NCI-H1417 (cell line): ENCODE results near the gene CSNK1A1.
"Not testable (repeated sequence)": the region's sequence is repeated elsewhere in the genome, so short reads cannot be mapped to it uniquely, and the experiment has no call there.

ENCODE experiments used
- DNase-seq, 3 experiments: peaks; one replicate each; lab custom pipeline; 2025; lab: John Stamatoyannopoulos, UW

CSNK1A1 gene

DNA sequence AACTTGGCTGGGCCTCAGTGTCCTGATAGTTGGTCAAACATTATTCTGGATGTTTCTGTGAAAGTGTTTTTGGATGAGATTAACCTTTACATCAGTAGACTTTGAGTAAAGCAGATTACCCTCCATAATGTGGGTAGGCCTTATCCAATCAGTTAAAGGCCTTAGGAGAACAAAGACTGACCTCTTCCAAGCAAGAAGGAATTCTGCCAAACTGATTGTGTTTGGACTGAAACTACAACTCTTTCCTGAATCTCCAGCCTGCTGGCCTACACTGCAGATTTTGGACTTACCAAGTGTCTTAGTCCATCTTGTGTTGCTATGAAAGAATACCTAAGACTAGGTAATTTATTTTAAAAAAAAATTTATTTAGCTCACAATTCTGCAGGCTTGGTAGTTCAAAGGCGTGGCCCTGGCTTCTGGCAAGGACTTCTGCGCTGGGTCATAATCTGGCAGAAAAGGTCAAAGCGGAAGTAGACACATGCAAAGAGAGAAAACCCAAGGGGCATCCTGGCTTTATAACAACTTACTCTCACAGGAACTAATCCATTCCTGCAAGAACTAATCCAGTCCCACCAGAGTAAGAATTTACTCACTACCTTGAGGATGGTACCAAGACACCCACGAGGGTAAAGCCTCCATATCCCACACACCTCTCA is 21.5 kb upstream of the CSNK1A1 start:
- DNase-seq, result no peak

DNA sequence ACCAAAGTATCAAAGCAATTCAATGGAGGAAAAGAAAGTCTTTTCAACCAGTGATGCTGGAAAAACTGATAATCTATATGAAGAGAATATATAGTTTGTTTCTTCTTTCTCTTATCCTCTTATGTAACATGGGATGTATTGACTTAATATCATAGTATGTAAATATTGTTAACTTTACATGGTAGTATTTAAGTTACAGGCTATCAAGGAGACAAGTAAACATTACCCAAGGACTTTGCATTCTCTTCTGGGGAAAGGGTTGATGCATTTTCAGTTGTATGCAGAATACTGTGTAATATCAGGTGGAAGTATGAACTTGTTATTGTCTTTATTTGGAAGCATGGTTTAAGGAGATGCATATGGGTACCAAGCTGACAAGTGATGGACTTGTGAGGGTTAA is 20.9 kb upstream of the CSNK1A1 start:
- no peak for DNase-seq

DNA sequence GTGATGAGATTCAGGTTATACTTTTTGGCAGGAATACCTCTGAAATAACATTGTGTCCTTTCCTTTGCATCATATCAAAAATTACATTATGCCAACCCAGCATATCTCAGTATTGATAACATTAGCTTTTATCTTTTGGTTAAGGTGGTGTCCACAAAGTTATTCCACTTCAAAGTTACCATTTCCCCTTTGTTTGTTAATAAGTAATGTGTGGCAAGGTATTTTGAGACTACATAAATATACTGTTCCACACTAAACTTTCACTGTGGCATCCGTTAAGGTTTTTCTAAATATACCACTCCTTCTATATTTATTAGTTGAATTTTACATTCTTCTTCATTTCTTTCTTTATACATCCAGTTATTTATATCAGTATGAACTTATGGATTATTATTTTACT is 16.0 kb upstream of the CSNK1A1 start:
- DNase-seq, result no peak

DNA sequence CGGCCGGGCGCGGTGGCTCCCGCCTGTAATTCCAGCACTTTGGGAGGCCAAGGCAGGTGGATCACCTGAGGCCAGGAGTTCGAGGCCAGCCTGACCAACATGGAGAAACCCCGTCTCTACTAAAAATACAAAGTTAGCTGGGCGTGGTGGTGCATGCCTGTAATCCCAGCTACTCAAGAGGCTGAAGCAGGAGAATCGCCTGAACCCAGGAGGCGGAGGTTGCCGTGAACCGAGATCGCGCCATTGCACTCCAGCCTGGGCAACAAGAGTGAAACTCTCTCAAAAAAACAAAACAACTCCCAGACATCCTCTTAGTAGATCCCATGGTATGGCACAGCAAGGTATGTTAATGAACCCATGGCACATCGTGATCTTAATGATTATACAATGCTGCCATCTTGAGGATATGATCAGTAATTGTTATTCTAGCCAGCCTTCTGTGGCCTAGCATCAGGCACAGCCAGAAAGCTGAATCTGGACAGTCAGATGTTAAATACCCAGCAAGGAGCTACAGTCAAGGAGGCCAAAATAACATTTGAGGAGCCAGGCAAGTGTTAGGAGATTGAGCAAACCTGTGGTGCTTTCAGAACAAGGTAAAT is 13.4 kb upstream of the CSNK1A1 start:
- peak; percentile 35 to 76 (median 70) for DNase-seq

DNA sequence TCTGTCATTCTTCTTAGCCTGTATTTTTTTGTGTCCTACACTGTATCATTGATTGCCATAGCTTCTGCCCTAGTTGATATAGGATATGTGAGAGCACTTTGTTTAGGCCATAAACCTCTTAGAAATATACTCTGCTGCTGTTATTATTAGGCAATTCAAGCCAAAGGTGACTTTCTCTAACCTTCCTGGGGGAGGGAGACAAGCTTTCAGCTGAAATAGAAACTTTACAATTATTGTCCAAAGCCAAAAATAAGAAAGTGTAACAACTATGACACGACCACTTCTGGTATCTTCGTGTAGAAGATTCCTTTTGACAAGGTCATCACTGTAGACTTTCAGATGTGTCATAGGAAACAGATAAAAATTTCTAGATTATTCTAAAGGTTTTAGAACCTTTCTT is 12.2 kb upstream of the CSNK1A1 start:
- DNase-seq, result no peak

DNA sequence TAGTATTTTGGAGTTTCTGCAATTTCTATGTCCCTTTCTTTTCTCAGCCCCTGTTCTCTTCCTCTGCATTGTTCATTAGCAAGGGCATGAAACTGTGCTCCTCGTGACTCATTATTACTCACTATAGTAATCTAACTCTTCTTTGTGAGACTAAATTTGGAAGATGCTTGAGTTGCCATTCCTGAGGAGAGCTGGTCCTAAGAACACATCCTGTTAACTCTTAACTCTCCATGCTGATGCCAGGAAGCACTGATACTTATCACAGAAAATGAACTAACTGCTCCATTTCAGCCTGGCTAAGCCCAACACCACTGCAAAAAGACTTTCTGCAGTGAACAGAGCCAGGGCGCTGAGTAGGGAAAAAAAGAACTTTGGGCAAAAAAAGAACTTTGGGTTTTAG is 10.6 kb upstream of the CSNK1A1 start:
- DNase-seq, result no peak

DNA sequence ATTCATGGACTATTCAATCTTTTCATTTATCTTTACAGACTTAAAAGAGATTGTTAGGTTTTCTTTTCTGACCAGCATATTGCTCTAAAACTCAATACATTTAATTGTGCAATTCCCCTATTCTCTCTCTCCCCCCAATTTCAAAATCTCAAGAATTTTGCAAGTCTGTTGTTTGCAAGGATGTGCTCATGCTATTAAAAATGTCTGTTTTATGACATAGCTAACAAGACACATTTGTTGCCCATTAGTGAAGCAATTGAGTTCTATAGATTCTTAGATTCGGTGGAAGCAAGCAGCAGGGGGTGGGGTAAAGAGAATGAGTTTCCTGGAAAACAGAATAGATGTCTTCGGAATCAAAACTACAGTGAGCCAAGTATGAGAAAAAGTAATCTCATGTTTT is 8.5 kb upstream of the CSNK1A1 start:
- no peak for DNase-seq

DNA sequence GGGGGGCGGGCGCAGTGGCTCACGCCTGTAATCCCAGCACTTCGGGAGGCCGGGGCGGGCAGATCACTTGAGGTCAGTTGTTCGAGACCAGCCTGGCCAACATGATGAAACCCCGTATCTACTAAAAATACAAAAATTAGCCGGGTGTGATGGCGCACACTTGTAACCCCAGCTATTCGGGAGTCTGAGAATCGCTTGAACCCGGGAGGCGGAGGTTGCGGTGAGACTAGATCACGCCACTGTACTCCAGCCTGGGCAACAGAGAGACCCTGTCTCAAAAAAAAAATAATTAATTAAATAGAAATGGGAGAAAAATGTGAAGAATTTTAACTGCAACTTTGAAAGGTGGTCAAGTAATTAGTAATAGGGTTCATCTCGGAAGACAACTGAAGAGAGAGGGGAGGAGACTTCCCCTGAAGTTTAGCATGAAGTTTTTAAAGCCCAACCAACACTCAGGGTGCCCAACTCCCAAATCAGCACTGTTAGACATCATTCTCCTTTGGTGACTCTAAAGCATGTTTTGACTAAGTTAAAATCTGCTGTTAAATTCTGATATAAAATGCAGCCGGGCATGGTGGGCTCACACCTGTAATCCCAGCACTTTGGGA is 1.4 kb upstream of the CSNK1A1 start:
- DNase-seq, result no peak

DNA sequence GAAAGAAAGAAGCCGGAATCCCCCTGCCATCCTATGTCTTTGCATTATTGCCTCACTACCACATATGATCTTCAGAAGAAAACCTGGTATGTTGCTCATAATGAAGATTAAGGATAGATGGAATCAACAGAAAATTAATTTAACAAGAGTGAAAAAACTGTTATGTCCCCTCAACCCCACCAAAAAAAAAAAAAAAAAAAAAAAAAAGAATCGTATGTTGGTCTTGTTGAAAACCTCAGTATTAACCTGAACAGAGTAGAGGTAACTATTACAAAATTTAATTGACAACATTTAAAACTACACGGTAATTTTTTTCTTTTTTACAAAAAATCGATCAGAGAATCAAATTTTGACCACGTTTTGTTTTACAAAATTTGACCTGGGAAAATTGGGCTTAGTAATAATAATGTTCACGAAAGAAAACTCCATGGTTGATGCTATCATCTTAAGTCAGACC is 827 bp upstream of the CSNK1A1 start:
- no peak for DNase-seq

DNA sequence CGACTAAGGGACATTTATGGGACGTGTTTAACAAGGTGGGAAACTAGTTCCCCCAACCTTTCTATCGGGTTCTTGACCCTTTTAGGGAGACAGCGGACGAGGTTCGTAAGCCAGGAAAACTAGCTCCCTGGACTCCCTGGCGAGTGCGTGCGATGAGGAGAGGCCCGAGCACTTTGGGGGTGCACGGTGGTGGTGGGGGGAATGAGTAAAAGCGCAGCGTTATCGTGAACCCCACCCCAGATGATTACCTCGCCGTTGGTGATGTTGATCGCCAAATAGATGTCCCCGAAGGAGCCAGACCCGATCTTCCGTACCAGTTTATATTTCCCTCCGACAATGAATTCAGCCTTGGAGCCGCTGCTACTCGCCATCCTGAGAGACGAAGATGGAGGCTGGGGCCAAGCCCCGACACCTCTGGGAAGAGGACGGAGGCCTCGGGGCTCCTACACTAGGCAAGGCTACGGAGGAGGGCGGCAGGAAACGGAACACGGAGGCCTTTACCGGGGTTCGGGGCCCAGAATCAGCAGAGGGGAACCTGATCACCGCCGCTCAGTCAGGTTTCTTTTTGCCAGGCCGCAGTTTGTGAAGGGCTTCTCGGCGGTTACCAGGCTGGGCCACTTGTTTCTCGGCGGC is 529 bp downstream of the CSNK1A1 start:
- peak in 2 of 3 experiments; percentile 36 to 44 for DNase-seq

DNA sequence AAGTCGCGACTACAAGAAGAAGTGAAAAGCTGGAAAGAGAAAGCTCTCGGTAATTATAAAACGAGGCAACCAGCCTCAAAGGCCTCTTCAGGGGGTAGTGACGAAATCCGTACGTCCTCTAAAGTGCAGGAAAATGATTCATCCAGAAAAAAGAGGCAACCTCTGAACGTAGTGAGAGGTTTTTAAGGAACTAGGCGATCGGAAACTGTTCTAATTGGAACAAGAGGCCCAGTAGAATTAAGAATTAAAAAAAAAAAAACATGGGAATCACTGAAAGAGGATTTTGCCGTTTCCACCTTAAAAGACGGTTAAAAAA is 1.0 kb downstream of the CSNK1A1 start:
- no peak for DNase-seq

DNA sequence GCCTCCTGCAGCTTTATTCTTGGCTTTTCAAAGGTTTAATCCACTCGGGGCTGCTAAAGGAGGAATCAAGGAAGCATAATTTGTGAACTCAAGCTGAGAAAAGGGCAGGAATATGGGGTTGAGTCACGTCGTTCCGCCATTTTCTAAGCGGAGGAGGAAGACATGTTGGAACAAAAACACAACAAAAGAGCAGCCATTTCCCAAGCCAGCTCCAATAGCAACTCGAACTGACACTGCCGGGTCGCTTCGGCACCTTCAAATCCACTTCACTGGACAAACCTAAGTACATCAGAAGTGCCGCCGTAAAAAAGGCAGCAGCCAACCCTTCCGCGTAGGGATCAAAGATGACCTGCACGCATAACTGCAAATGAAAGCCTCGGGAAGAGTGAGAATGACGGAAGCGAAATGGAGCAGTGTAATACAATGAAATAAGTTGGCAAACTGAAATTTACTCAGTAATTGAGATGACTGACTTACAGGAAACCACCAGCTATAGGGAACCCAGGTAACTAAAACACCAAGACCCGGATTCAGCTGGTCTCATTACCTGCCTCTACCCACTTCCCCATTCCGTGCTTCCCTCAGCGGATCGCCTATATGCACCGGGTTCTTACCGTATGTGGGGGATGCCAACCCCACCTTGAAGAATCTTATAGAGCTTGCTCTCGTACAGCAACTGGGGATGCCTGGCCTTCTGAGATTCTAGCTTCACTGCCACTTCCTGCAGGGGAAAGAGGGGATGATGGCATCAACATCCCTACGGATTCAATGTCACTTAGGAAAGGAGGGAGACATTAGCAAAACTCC is 1.6 kb downstream of the CSNK1A1 start:
- DNase-seq, result peak; percentile 19 to 64 (median 49)

DNA sequence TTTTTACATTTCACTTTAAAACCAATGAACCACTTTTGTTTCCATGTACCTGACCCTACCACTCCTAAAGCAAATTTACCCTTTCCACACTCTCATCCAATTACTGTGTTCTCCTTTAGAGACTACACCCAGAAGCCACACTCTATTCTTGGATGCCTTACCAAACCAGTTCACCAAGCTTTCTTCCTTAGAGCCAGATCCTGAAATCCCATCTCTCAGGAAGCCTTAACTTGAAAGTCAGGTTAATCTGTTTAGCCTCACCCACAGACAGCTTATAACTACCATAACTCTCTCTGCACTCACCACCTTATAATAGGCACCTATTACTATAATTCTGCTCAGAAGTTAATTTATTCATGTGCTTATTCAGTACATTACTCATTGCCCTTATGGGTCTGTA is 4.3 kb downstream of the CSNK1A1 start:
- peak in 2 of 3 experiments; percentile 6 to 49 for DNase-seq

DNA sequence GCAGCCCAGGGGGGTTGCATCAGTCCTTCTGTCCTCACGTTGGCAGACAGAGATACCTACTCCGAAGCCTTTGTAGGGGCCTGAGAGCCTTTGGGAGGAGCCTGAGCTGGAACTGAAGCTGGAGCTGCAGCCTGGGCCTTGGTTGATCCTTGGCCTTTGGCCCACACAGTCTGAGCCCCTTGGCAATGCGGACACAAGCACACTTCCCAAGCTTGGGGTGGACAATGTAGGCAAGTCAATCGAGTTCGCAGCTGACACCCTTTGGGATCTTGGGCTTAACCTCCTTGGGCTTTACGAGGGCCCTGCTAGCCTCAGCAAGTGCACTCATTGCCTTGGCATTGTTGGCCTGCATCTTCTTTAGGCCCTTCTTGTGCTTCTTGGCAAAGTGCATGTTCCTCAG is 5.9 kb downstream of the CSNK1A1 start:
- no peak for DNase-seq

DNA sequence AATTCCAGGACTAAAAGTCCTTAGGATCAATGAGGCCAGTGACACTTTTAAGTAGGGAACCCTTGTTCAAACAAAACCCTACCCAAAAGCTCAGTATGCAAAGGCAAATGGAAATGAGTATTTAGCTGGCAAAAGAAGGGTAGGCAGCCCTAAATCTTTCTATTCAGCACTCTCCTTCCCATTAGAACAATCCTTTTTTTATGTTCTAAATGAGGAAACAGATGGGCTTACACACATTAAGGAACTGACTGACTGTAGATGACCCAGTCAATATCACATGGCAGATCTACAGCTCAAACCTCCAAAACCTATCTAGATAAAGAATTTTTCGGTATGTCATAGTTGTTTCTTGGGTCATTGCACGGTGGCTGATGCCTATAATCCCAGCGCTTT is 7.2 kb downstream of the CSNK1A1 start:
- DNase-seq, result no peak

DNA sequence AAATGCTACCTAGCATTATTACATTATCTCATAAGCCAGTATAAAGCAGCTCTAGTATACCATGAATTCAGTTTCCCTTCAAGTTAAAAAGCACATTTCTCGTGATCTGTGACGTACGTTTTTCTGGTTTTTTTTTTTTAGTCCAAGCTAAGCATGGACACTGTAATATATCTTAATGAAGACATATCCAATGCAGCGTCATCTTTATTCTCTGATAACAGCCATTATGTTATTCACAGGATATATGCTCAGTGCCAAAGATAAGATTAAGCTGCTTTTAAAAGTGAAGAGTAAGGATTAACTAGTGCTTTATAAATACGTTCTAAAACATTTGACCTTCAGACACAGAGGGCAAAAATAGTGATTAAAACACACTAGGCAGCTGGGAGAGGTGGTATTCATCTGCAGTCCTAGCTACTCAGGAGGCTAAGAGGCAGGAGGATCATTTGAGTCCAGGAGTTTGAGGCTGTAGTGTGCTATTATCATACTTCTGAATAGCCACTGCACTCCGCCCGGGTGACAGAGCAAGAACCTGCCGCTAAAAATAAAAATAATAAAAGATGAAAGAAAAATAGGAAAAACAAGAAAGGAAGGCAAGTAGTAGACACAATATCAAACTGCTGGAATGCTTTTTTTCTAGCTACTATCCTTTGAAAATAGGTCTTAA is 7.7 kb downstream of the CSNK1A1 start:
- no peak for DNase-seq

DNA sequence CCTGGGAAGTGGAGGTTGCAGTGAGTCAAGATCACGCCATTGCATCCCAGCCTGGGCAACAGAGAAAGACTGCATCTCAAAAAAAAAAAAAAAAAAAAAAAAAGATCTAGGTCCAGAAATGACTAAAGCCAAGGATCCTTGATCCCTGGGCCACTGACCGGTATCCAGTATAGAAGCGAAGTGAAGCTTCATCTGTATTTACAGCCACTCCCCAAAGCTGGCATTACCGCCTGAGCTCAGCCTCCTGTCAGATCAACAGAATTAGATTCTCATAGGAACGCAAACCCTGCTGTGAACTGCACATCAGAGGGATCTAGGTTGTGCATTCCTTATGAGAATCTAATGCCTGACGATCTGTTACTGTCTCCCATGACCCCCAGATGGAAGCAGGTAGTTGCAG is 9.3 kb downstream of the CSNK1A1 start:
- no peak for DNase-seq

DNA sequence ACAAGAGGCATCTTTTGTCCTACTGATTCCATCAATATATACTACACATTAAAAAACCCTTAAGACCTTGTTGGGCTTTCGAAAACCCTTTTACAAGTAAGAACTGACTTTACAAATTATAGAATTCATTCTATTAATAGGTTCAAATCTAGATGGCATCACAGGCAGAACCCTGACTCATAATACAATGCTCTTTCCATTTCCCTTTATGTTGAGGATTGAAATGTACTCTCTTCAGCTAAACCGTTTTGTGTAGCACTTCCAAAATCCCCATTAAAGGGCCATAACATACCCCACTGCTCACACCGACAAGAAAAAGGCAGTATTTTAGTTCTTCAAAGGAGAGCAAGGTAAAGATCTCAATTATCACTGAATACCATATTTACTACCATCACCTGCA is 11.2 kb downstream of the CSNK1A1 start:
- DNase-seq, result no peak

DNA sequence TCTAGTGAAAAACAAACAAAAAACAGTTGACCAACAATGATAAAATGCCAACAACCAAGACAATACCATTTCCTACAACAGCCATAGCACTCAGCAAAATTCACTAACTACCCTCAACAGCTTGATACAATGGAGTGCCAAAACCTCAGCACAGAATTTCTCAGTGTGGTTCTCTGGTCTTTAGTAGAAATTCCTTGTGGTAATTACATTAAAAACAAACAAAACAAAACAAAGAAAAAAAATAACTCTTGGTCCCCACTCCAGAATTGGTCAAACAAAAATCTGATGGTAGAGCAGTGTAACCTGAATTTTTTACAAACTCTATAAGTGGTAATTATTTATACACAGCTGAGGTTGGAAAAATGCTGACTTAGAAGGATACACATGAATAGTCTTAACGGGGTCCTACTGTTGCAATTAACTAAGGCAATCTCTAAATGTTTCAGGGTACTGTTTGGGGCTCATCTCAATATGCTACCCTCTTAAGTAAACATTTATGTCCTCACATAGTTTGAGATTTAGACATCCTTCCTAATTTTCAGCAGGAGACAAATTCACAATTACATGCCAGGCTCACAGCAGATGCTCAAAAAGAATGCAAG is 13.8 kb downstream of the CSNK1A1 start:
- DNase-seq, result no peak

DNA sequence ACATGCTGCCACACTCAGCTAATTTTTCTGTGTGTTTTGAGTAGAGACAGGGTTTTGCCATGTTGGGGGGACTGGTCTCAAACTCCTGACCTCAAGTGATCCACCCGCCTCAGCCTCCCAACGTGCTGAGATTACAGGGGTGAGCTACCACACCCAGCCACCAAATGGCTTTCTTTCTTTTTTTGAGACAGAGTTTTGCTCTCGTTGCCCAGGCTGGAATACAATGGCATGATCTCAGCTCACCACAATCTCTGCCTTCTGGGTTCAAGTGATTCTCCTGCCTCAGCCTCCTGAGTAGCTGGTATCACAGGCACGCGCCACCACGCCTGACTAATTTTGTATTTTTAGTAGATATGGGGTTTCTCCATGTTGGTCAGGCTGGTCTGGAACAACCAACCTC is 15.5 kb downstream of the CSNK1A1 start:
- DNase-seq, result not testable (repeated sequence)

DNA sequence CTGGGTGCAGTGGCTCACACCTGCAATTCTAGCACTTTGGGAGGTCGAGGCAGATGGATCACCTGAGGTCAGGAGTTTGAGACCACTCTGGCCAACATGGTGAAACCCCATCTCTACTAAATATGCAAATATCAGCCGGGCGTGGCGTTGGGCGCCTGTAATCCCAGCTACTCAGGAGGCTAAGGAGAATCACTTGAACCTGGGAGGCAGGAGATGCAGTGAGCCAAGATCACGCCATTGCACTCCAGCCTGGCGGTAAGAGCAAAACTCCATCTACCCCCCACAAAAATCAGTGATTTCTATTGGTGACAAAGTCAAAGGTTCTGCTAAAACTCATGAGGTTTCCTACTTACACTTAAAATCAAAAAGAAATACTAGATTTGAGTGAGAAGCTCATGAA is 18.8 kb downstream of the CSNK1A1 start:
- DNase-seq, result no peak

DNA sequence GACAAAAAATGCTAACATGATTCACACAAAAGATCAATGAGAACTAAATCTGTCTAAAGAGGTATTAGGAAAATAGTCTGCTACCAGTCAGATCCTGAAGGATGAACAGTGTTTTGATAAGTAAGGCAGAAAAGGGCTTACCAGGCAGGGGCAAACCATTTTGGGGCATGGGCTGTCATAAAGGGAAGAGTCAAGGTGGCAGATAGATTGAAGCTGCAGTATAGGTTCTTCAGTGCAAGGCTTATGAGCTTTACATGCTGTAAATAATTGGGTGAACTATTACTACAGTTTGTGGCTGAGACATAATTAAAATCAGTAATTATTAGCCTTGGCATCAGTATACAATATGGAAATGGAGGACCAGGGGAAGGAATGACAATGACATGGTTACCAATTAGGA is 21.8 kb downstream of the CSNK1A1 start:
- no peak for DNase-seq
